AG04450 (cell line): ENCODE data around the gene CAMK2B. TPM values are rescaled to one million over a fixed set of nuclear protein-coding genes. Genes with fewer than 3 reads are reported as not detected.

ENCODE experiments used
- CTCF ChIA-PET: fragments of 300-600, 350-600 bp; formaldehyde crosslinking; extraction: SDS; loops from one replicate; lab custom pipeline; 2022; ENCODE audit warnings: antibody characterized with exemption, inconsistent platforms; lab: Charles Lee
- POLR2A ChIA-PET: fragments of 350-600 bp; formaldehyde crosslinking; extraction: SDS; loops from one replicate; lab custom pipeline; 2021; ENCODE audit warnings: antibody characterized with exemption, inconsistent platforms; lab: Yijun Ruan, JAX
- DNase-seq: peaks from one replicate; pipeline ENCODE4 v3.0.0-alpha.2; 2011; ENCODE audit warnings: low read depth, low spot score
- H3K27ac ChIP-seq: one replicate; pipeline ENCODE4 v1.5.1; 2012; ENCODE audit warnings: low read depth, low read length, control low read depth
- H3K27me3 ChIP-seq: one replicate; pipeline ENCODE4 v1.6.0; 2012; ENCODE audit warnings: low read length; ENCODE audit not compliant: control insufficient read depth, insufficient read depth
- H3K4me3 ChIP-seq: 2 replicates; pipeline ENCODE4 v1.5.1; 2011; ENCODE audit warnings: mild to moderate bottlenecking, low read depth, low read length, control low read depth
- H3K9me3 ChIP-seq: 2 replicates; pipeline ENCODE4 v1.5.1; 2012; ENCODE audit warnings: low read length; ENCODE audit not compliant: control insufficient read depth, insufficient read depth
- polyA plus RNA-seq: library from polyadenylated mRNA; depleted of rRNA; stranded (reverse); fragments of >200 nt; gene quantifications from 2 replicates; pipeline ENCODE4 v1.2.3, GENCODE V29; 2011
- TF ChIP-seq, protein P1 (sequence below): IDR thresholded peaks from 2 replicates; pipeline ENCODE4 v1.5.1; 2011; ENCODE audit warnings: low read depth, low read length, control low read depth, inconsistent platforms

CAMK2B gene
- polyA plus RNA-seq, 1 experiment = not detected

DNA sequence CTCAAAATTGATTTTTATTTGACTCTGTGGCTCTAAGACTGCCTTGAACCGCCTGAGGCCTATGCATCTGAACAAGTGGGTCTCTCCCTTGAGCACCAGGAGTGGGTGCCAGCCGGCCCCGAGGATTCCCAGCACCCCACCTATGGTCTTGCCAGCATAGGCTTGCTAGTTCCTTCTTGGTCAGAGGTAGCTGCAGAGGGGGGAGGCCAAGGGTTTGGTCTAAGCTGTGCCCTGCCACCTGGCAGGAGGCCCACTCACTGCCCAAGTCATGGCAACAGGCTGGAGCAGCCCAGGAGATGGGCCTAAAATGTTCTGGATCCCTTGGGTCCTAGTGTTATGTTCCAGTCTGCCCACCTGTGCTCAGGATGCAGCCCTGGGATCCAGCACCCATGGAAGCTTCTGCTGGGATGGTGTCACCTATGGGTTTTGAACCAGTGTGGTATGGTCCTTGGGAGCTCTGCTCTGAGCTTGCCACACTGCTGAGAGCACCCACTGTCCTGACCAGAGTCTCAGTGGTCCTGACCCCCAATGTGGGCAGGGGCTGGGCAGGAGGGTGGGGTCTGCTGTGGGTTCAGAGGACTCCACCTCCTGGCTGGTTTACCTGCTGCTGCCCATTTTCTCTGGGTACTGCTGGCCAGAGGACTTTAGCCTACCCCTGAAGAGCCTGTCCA, 112.1 kb downstream of the CAMK2B start:
- Histone ChIP-seq H3K27ac (no peak overlapping the region), H3K27me3 (no peaks in the 10 kb centered on the region), H3K4me3 (no peak overlapping the region), H3K9me3 (peaks cover 2% of the 10 kb centered on the region; the same call in 1 of the 2 replicates)
- no peak for DNase-seq
- TF ChIP-seq, protein P1, sequence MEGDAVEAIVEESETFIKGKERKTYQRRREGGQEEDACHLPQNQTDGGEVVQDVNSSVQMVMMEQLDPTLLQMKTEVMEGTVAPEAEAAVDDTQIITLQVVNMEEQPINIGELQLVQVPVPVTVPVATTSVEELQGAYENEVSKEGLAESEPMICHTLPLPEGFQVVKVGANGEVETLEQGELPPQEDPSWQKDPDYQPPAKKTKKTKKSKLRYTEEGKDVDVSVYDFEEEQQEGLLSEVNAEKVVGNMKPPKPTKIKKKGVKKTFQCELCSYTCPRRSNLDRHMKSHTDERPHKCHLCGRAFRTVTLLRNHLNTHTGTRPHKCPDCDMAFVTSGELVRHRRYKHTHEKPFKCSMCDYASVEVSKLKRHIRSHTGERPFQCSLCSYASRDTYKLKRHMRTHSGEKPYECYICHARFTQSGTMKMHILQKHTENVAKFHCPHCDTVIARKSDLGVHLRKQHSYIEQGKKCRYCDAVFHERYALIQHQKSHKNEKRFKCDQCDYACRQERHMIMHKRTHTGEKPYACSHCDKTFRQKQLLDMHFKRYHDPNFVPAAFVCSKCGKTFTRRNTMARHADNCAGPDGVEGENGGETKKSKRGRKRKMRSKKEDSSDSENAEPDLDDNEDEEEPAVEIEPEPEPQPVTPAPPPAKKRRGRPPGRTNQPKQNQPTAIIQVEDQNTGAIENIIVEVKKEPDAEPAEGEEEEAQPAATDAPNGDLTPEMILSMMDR = no peak
- CTCF ChIA-PET = interaction anchor here (2.0 kb wide), 1 partner anchor 352 kb away, joined by 6 read pairs; no protein-coding TSS in a partner anchor
- POLR2A ChIA-PET = no interaction called here

DNA sequence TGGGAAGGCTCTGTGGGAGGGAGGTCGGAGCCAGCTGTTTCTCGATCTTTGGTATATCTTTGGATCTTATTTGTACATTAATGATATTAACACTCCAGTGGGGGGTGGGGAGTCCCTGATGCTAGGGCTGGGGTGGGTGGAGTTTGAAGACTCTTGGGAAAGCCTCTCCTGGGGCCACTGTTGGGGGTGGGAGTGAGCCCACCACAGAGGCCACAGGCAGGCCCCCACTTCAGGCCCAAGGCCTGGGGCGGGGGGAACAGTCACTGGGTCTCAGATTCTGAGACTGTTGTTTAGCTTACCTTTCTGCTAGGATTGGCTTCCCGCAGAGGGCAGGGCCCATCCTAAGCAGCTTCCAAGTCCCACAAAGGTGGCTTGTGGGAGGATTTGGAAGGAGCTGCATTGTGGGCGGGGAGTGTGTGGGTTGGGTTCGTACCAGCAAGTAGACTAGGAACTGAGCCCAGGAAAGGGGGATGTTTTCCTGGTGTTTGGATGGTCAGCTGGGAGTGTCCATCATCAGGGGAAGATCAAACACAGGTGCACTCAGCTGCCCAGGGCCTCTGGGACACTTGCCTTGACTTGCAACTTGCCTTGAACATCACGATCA, 112.7 kb downstream of the CAMK2B start:
- H3K27ac ChIP-seq = no peak overlapping the region
- POLR2A ChIA-PET = no interaction called here
- no peak overlapping the region for H3K4me3 ChIP-seq
- DNase-seq = no peak
- H3K27me3 ChIP-seq = no peaks in the 10 kb centered on the region
- CTCF ChIA-PET = interaction anchor here (0.8 kb wide), 1 partner anchor 165 kb away, joined by 3 read pairs; no protein-coding TSS in a partner anchor
- H3K9me3 ChIP-seq = no peaks in the 10 kb centered on the region
- TF ChIP-seq, protein P1 = no peak

DNA sequence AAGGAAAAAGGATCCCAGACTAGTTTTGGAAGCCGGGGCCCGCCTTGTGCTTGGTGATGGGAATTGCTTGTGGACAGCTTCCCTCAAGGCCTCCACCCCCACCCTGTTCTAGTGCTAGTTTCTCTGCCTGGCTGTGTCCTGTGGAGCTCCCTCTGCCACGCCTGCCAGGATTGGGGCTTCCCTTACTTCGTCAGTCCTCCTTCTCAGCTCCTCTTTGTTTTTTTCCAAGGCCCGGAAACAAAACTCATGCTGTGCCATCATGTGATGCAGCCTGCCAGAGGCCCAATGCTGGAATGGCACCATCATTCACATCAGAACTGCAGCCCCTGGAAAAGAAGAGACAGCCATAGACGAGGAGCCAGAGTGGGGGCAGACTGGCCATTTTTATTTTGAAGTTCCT, 113.4 kb downstream of the CAMK2B start:
- H3K4me3 ChIP-seq = no peak overlapping the region
- TF ChIP-seq, protein P1 = no peak
- H3K9me3 ChIP-seq = no peaks in the 10 kb centered on the region
- ChIA-PET POLR2A (no interaction called here), CTCF (interaction anchor here (0.7 to 0.8 kb wide), 2 partner anchors 29 to 164 kb away, joined by 3 read pairs; no protein-coding TSS in a partner anchor)
- H3K27me3 ChIP-seq = no peaks in the 10 kb centered on the region
- no peak overlapping the region for H3K27ac ChIP-seq
- no peak for DNase-seq

DNA sequence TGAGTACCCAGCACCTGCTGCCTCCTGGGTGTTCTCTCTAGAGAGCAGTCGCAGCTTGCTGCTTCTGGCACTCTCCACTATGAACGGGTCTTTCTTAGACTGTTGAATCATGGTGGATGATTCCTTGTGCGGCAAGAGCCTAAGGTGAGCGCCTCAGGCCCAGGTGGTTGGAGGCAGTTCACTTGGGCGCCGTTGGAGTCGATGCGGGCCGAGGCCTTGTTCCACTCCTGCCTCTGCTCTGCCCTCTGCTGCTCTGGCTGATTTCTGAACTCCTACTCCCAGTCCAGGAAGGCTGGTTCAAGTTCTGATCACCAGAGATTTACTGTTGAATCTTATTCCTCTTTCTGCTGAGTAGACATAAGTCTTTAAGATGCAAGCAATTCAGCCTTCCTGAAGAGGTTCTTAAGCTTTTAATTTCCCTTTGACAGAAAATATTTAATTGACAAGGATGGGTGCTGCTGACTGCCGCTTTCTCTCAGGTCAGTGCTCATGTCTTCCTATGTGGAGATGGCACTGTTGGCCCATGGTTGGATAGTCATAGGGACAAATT, 114.2 kb downstream of the CAMK2B start:
- no peak overlapping the region for H3K27ac ChIP-seq
- ChIA-PET POLR2A (no interaction called here), CTCF (interaction anchor here (0.7 kb wide), 1 partner anchor 30 kb away, joined by 3 read pairs; no protein-coding TSS in a partner anchor)
- TF ChIP-seq, protein P1 = no peak
- no peak overlapping the region for H3K4me3 ChIP-seq
- no peak for DNase-seq
- H3K9me3 ChIP-seq = no peaks in the 10 kb centered on the region
- no peaks in the 10 kb centered on the region for H3K27me3 ChIP-seq

DNA sequence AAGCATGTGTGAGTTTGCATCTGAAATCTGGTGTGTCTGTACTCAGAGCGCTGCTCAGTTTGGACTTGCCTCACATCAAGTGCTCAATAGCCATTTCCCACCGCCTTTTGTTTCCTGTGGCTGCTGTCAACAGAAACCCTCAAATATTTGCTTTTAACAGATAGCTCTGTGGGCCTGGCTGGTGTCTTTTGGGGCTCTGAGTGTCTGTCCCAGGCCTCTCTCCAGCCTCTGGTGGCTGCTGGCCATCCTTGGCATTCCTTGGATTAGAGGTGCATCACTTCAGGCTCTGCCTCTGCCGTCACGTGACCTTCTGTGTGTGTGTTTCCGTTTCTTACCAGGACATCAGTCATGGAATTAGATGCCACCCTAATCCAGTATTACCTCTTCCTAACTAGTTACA, 115.3 kb downstream of the CAMK2B start:
- ChIA-PET POLR2A (no interaction called here), CTCF (no interaction called here)
- DNase-seq = no peak
- Histone ChIP-seq H3K27ac (no peak overlapping the region), H3K9me3 (no peaks in the 10 kb centered on the region), H3K27me3 (no peaks in the 10 kb centered on the region), H3K4me3 (no peak overlapping the region)
- TF ChIP-seq, protein P1 = no peak
